K562 (cell line): ENCODE data around the gene PCF11. TPM values are rescaled to one million over a fixed set of nuclear protein-coding genes. Genes with fewer than 3 reads are reported as not detected.

Experiments used
- ATAC-seq: fragments of 200-7000 bp; cut with Tn5 transposase; 3 replicates; pipeline ENCODE4 v1.9.1; 2020; ENCODE audit warnings: moderate library complexity
- BruUV-seq: library from RNA; stranded (reverse); fragments of 400-500 nt; replicated peaks from 2 replicates; lab custom pipeline; 2021; lab: Mats Ljungman, UMichigan
- CTCF ChIA-PET: fragments of 300-600 bp; formaldehyde crosslinking; extraction: SDS; loops from one replicate; lab custom pipeline; 2021; ENCODE audit warnings: low intra/inter-chr PET ratio; lab: Yijun Ruan, JAX
- POLR2A ChIA-PET: fragments of 300-600, 350-650 bp; sonication (Branson Sonifier 250); formaldehyde crosslinking; extraction: SDS; loops from one replicate; lab custom pipeline; 2021; ENCODE audit warnings: antibody characterized with exemption, inconsistent platforms; lab: Yijun Ruan, JAX
- DNase-seq, 4 experiments: peaks; one replicate each; pipeline versions ENCODE4 v3.0.0 to v3.0.0-alpha.2; 2011 to 2018; ENCODE audit warnings: low spot score in 3 of 4, mixed read lengths in 3 of 4; ENCODE audit errors: extremely low read depth in 1 of 4
- FAIRE-seq: peaks from 2 replicates; lab custom pipeline; 2011; peaks lifted over from hg19 to GRCh38; lab: Jason Lieb, UNC
- H2AFZ ChIP-seq: 2 replicates; pipeline ENCODE4 v1.6.0; 2011; ENCODE audit warnings: low read depth, low read length, control low read depth, inconsistent platforms
- H3K27ac ChIP-seq: fragments of 200-600 bp; 3 replicates; pipeline ENCODE4 v1.8.0; 2011; ENCODE audit warnings: low read depth, mild to moderate bottlenecking, control low read depth, inconsistent platforms, low read length, moderate library complexity, mixed read lengths; ENCODE audit errors: extremely low read depth
- H3K27me3 ChIP-seq, 2 experiments: fragments of 300-600 bp in 1 of 2; 2 replicates in 1 of 2; 3 replicates in 1 of 2; pipeline versions ENCODE4 v1.6.0 to v1.8.0; 2011; ENCODE audit warnings: inconsistent platforms in 2 of 2, low read length in 2 of 2, mild to moderate bottlenecking in 1 of 2, mixed read lengths in 1 of 2, moderate library complexity in 1 of 2; ENCODE audit not compliant: control insufficient read depth in 2 of 2, insufficient read depth in 2 of 2
- H3K36me3 ChIP-seq: fragments of 300-600 bp; 3 replicates; pipeline ENCODE4 v1.8.0; 2011; ENCODE audit warnings: mild to moderate bottlenecking, low read length, inconsistent platforms; ENCODE audit not compliant: control insufficient read depth, insufficient read depth
- H3K4me1 ChIP-seq, 2 experiments: fragments of 200-600 bp in 1 of 2; replicated peaks in 1 of 2; 2 replicates in 1 of 2; 3 replicates in 1 of 2; pipeline versions ENCODE4 v1.5.1 to v1.8.0; 2011; ENCODE audit warnings: inconsistent platforms in 2 of 2, low read length in 2 of 2, mild to moderate bottlenecking in 1 of 2, mixed read lengths in 1 of 2, moderate library complexity in 1 of 2; ENCODE audit not compliant: control insufficient read depth in 2 of 2, insufficient read depth in 2 of 2
- H3K4me2 ChIP-seq: 2 replicates; pipeline ENCODE4 v1.6.1; 2011; ENCODE audit warnings: low read length, control low read depth, inconsistent platforms, mixed read lengths; ENCODE audit not compliant: insufficient read depth
- H3K4me3 ChIP-seq: fragments of 200-600 bp; sonication (generic), shearing (Covaris generic); 2 replicates; pipeline ENCODE4 v1.5.1; 2016; ENCODE audit warnings: control low read depth, inconsistent platforms
- H3K79me2 ChIP-seq: fragments of 200-600 bp; 3 replicates; pipeline ENCODE4 v1.8.0; 2011; ENCODE audit warnings: low read length, inconsistent platforms; ENCODE audit not compliant: control insufficient read depth, insufficient read depth
- H3K9ac ChIP-seq, 2 experiments: 2 replicates each; pipeline versions ENCODE4 v1.6.0 to v1.6.1; 2011; ENCODE audit warnings: low read depth in 2 of 2, low read length in 2 of 2, control low read depth in 1 of 2, inconsistent platforms in 1 of 2, mild to moderate bottlenecking in 1 of 2, mixed read lengths in 1 of 2; ENCODE audit not compliant: insufficient read depth in 1 of 2
- H3K9me1 ChIP-seq: one replicate; pipeline ENCODE4 v1.6.0; 2011; ENCODE audit warnings: inconsistent platforms, mild to moderate bottlenecking, low read length, moderate library complexity; ENCODE audit not compliant: control insufficient read depth, insufficient read depth
- H3K9me3 ChIP-seq: replicated peaks from 2 replicates; pipeline ENCODE4 v1.5.1; 2011; ENCODE audit warnings: low read depth, low read length, inconsistent platforms; ENCODE audit not compliant: control insufficient read depth, insufficient read depth
- H4K20me1 ChIP-seq: replicated peaks from 2 replicates; pipeline ENCODE4 v1.6.1; 2011; ENCODE audit warnings: low read length, inconsistent platforms, mixed read lengths; ENCODE audit not compliant: control insufficient read depth, insufficient read depth
- GABPB1 ChIP-seq: sonication (generic); formaldehyde crosslinking; IDR thresholded peaks from 2 replicates; pipeline ENCODE4 v1.8.0; 2022; ENCODE audit warnings: mild to moderate bottlenecking, missing genetic modification reagents
- HDAC3 ChIP-seq: fragments of 450-650 bp; IDR thresholded peaks from 2 replicates; pipeline ENCODE4 v1.6.1; 2018; ENCODE audit warnings: borderline replicate concordance, mild to moderate bottlenecking, moderate library complexity; ENCODE audit not compliant: partially characterized antibody
- IRF2 ChIP-seq: sonication (generic); formaldehyde crosslinking; IDR thresholded peaks from 2 replicates; pipeline ENCODE4 v1.8.1; 2022; ENCODE audit warnings: mild to moderate bottlenecking, missing genetic modification reagents
- LCOR ChIP-seq: sonication (generic); formaldehyde crosslinking; IDR thresholded peaks from 2 replicates; pipeline ENCODE4 v1.8.0; 2022; ENCODE audit warnings: mild to moderate bottlenecking, missing genetic modification reagents
- MEF2D ChIP-seq: conservative IDR thresholded peaks from 2 replicates; pipeline ENCODE4 v1.6.1; 2016; ENCODE audit warnings: low read depth, missing genetic modification characterization, missing compliant biosample characterization
- POLR2A ChIP-seq: fragments of 450-650 bp; conservative IDR thresholded peaks from 2 replicates; pipeline ENCODE4 v1.6.1; 2016
- PURB ChIP-seq: sonication (generic); formaldehyde crosslinking; IDR thresholded peaks from 2 replicates; pipeline ENCODE4 v1.9.0; 2021; ENCODE audit warnings: low read depth, mild to moderate bottlenecking, missing genetic modification reagents
- RAD51 ChIP-seq: fragments of 450-650 bp; IDR thresholded peaks from 2 replicates; pipeline ENCODE4 v1.7.1; 2016; ENCODE audit warnings: low read depth, mild to moderate bottlenecking, borderline replicate concordance
- SIRT6 ChIP-seq: IDR thresholded peaks from one replicate; pipeline ENCODE4 v1.6.1; 2012; ENCODE audit warnings: low read depth, mild to moderate bottlenecking, control low read depth, inconsistent platforms, low read length, moderate library complexity
- WHSC1 ChIP-seq: IDR thresholded peaks from one replicate; pipeline ENCODE4 v1.6.1; 2012; ENCODE audit warnings: low read length, control low read depth, inconsistent platforms
- ZNF3 ChIP-seq: fragments of 250-450 bp; sonication (Bioruptor Pico); IDR thresholded peaks from 2 replicates; pipeline ENCODE4 v1.5.0; 2021; ENCODE audit warnings: mild to moderate bottlenecking, moderate library complexity
- WGBS: fragments of 100-300 bp; shearing (Covaris generic); methylation state at CpG from one replicate; pipeline ENCODE4 v1.1.6; 2016; ENCODE audit warnings: low coverage, mixed read lengths; ENCODE audit not compliant: insufficient coverage; ENCODE audit errors: missing lambda C conversion rate; 5-methylcytosine and 5-hydroxymethylcytosine counted together
- in situ Hi-C: fragments of 300-500 bp; cut with MboI; formaldehyde crosslinking; loops from 4 replicates; pipeline ENCODE4 v1.15.0; 2018; ENCODE audit warnings: inconsistent platforms, mixed read lengths
- intact Hi-C: fragments of 100-400 bp; cut with micrococcal nuclease; formaldehyde crosslinking; loops from 2 replicates; pipeline ENCODE4 v1.14.2; 2022
- polyA plus RNA-seq, 8 experiments: library from polyadenylated mRNA; depleted of rRNA in 4 of 8; stranded (reverse) in 5 of 8; unstranded in 3 of 8; fragments of >200 nt; fragmentation: Nextera tagmentation in 2 of 8; fragmentation: Illumina TruSeq in 1 of 8; extraction: Ambion mirVana in 2 of 8; extraction: Trizol in 1 of 8; gene quantifications; 2 replicates each; pipeline versions ENCODE4 v1.2.1 to v1.2.3, GENCODE V29; 2011 to 2014; ENCODE audit warnings: inconsistent platforms in 1 of 8, missing spikeins in 1 of 8
- total RNA-seq, 7 experiments: library from RNA; depleted of rRNA in 6 of 7; stranded (reverse); fragments of >200 nt in 6 of 7; fragmentation: Illumina TruSeq in 2 of 7; extraction: Trizol in 2 of 7; gene quantifications; 2 replicates each; pipeline versions ENCODE4 v1.2.1 to v1.2.3, GENCODE V29; 2011 to 2021; ENCODE audit warnings: low replicate concordance in 1 of 7
- TF ChIP-seq, protein P1 (sequence below): sonication (generic); formaldehyde crosslinking; IDR thresholded peaks from 2 replicates; pipeline ENCODE4 v1.5.0; 2020; ENCODE audit warnings: missing genetic modification reagents
- TF ChIP-seq, protein P2 (sequence below): sonication (generic); formaldehyde crosslinking; IDR thresholded peaks from 2 replicates; pipeline ENCODE4 v1.8.0; 2023; ENCODE audit warnings: missing genetic modification reagents, mild to moderate bottlenecking, borderline replicate concordance
- TF ChIP-seq, protein P3 (sequence below): fragments of 250-450 bp; sonication (Bioruptor Pico); IDR thresholded peaks from 2 replicates; pipeline ENCODE4 v1.8.0; 2021; ENCODE audit warnings: borderline replicate concordance, mild to moderate bottlenecking, moderate library complexity; ENCODE audit not compliant: poor library complexity, severe bottlenecking

Gene PCF11
- total and polyA plus RNA-seq, 9 of the 15 experiments (the other 6 are each of a cell fraction or from before 2014, with no cell fraction given): 9.3 to 91.6 (median 54.4) TPM

DNA sequence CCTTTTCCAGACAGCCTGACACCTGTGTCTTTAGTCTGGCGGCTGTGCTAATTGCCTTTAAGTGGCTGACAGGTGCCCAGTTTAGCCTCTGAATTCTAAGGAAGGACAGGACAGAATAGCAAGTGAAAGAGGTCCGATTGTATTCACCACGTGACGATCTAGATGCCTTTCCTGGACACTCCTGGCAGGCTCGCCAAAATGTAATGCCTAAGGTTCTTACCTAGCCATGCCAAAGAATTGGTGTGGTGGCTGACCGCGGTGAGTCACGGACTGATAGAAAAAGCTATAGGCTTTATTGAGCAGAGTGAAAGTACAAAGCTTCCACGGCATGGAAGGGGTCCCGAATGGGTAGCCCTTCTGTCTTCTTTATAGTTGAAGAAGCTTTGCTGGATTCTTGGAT lies 63.3 kb downstream of the PCF11 start:
- Histone ChIP-seq H3K4me1 (no peaks in the 10 kb centered on the region), H3K79me2 (no peaks in the 10 kb centered on the region), H3K4me3 (no peak overlapping the region), H3K36me3 (no peaks in the 10 kb centered on the region), H3K9me1 (no peaks in the 10 kb centered on the region), H3K27ac (no peak overlapping the region), H4K20me1 (no peaks in the 10 kb centered on the region), H3K9ac (peak overlapping the region in 1 of 2 experiments; percentile 28; a peak in 1 of 4 replicates), H3K27me3 (0 out of 5 replicates have a peak, but pooled peaks cover 0 to 6% of the 10 kb centered on the region in 2 experiments), H3K9me3 (0 out of 2 replicates have a peak, but pooled peaks cover 1% of the 10 kb centered on the region), H2AFZ (peak overlapping the region; percentile 48), H3K4me2 (peak overlapping the region; percentile 55)
- FAIRE-seq (no peak), DNase-seq (peak in 1 of 4 experiments; percentile 13), ATAC-seq (peak; percentile 79)
- ChIA-PET CTCF (no interaction called here), POLR2A (interaction anchor here (1.0 kb wide), 1 partner anchor 29 kb away, joined by 3 read pairs; no protein-coding TSS in a partner anchor)
- WGBS: 6% methylated on average over 10 of the region's 10 CpGs
- TF ChIP-seq, protein P1, sequence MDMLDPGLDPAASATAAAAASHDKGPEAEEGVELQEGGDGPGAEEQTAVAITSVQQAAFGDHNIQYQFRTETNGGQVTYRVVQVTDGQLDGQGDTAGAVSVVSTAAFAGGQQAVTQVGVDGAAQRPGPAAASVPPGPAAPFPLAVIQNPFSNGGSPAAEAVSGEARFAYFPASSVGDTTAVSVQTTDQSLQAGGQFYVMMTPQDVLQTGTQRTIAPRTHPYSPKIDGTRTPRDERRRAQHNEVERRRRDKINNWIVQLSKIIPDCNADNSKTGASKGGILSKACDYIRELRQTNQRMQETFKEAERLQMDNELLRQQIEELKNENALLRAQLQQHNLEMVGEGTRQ (CRISPR knock-in tag): 0 out of 2 replicates have a peak, but pooled peaks have one; percentile 16
- TF ChIP-seq WHSC1 (no peak), GABPB1 (CRISPR knock-in tag) (no peak), PURB (CRISPR knock-in tag) (no peak), MEF2D (tag) (no peak), IRF2 (no peak), LCOR (no peak), SIRT6 (no peak), HDAC3 (no peak), POLR2A (no peak), RAD51 (0 out of 2 replicates have a peak, but pooled peaks have one; percentile 17), ZNF3 (no peak)
- TF ChIP-seq, protein P2, sequence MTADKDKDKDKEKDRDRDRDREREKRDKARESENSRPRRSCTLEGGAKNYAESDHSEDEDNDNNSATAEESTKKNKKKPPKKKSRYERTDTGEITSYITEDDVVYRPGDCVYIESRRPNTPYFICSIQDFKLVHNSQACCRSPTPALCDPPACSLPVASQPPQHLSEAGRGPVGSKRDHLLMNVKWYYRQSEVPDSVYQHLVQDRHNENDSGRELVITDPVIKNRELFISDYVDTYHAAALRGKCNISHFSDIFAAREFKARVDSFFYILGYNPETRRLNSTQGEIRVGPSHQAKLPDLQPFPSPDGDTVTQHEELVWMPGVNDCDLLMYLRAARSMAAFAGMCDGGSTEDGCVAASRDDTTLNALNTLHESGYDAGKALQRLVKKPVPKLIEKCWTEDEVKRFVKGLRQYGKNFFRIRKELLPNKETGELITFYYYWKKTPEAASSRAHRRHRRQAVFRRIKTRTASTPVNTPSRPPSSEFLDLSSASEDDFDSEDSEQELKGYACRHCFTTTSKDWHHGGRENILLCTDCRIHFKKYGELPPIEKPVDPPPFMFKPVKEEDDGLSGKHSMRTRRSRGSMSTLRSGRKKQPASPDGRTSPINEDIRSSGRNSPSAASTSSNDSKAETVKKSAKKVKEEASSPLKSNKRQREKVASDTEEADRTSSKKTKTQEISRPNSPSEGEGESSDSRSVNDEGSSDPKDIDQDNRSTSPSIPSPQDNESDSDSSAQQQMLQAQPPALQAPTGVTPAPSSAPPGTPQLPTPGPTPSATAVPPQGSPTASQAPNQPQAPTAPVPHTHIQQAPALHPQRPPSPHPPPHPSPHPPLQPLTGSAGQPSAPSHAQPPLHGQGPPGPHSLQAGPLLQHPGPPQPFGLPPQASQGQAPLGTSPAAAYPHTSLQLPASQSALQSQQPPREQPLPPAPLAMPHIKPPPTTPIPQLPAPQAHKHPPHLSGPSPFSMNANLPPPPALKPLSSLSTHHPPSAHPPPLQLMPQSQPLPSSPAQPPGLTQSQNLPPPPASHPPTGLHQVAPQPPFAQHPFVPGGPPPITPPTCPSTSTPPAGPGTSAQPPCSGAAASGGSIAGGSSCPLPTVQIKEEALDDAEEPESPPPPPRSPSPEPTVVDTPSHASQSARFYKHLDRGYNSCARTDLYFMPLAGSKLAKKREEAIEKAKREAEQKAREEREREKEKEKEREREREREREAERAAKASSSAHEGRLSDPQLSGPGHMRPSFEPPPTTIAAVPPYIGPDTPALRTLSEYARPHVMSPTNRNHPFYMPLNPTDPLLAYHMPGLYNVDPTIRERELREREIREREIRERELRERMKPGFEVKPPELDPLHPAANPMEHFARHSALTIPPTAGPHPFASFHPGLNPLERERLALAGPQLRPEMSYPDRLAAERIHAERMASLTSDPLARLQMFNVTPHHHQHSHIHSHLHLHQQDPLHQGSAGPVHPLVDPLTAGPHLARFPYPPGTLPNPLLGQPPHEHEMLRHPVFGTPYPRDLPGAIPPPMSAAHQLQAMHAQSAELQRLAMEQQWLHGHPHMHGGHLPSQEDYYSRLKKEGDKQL (CRISPR knock-in tag): no peak
- TF ChIP-seq, protein P3, sequence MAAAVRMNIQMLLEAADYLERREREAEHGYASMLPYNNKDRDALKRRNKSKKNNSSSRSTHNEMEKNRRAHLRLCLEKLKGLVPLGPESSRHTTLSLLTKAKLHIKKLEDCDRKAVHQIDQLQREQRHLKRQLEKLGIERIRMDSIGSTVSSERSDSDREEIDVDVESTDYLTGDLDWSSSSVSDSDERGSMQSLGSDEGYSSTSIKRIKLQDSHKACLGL (CRISPR knock-in tag): no peak
- in situ Hi-C loops (no loop called here), intact Hi-C loops (no loop called here)
- BruUV-seq: no TSS peak
